Neural cell (in vitro differentiated cells): Measurements from ENCODE around the gene IL36B. TPM values are rescaled to one million over a fixed set of nuclear protein-coding genes. Genes with fewer than 3 reads are reported as not detected.

Experiments used
- H2AFZ ChIP-seq: fragments of 200-600, 300-800 bp; sonication (generic), shearing (Covaris generic); 2 replicates; pipeline ENCODE4 v1.6.0; 2014; ENCODE audit warnings: low read depth, mild to moderate bottlenecking, antibody characterized with exemption, low read length, moderate library complexity
- H3F3A ChIP-seq: fragments of 200-600 bp; shearing (Covaris generic); 2 replicates; pipeline ENCODE4 v1.6.1; 2016; ENCODE audit warnings: mild to moderate bottlenecking, moderate library complexity, mixed read lengths, antibody characterized with exemption, low read length; ENCODE audit not compliant: insufficient read depth, poor library complexity, severe bottlenecking
- H3K27ac ChIP-seq: fragments of 200-600, 300-800 bp; sonication (generic), shearing (Covaris generic); 2 replicates; pipeline ENCODE4 v1.5.1; 2014; ENCODE audit warnings: mild to moderate bottlenecking, low read length, moderate library complexity
- H3K27me3 ChIP-seq: fragments of 300-800, 200-600 bp; sonication (generic), shearing (Covaris generic); 2 replicates; pipeline ENCODE4 v1.6.0; 2014; ENCODE audit warnings: mild to moderate bottlenecking, low read depth, low read length, moderate library complexity; ENCODE audit not compliant: insufficient read depth
- H3K36me3 ChIP-seq: fragments of 300-800, 200-600 bp; sonication (generic), shearing (Covaris generic); 2 replicates; pipeline ENCODE4 v1.5.1; 2014; ENCODE audit warnings: mild to moderate bottlenecking, antibody characterized with exemption, low read length, moderate library complexity; ENCODE audit not compliant: insufficient read depth
- H3K4me2 ChIP-seq: fragments of 300-800, 200-600 bp; sonication (generic), shearing (Covaris generic); 2 replicates; pipeline ENCODE4 v1.6.0; 2014; ENCODE audit warnings: mild to moderate bottlenecking, low read length
- H3K4me3 ChIP-seq: fragments of 300-800, 200-600 bp; sonication (generic), shearing (Covaris generic); 2 replicates; pipeline ENCODE4 v1.5.1; 2014; ENCODE audit warnings: mild to moderate bottlenecking, low read length, moderate library complexity
- H3K79me2 ChIP-seq: fragments of 200-600 bp; shearing (Covaris generic); replicated peaks from 2 replicates; pipeline ENCODE4 v1.6.0; 2014; ENCODE audit warnings: mild to moderate bottlenecking, low read length, moderate library complexity; ENCODE audit not compliant: insufficient read depth
- H3K9ac ChIP-seq: fragments of 300-800, 200-600 bp; sonication (generic), shearing (Covaris generic); 2 replicates; pipeline ENCODE4 v1.6.1; 2016; ENCODE audit warnings: mild to moderate bottlenecking, low read length, mixed read lengths
- H3K9me2 ChIP-seq: fragments of 200-600 bp; shearing (Covaris generic); 2 replicates; pipeline ENCODE4 v1.6.1; 2016; ENCODE audit warnings: mild to moderate bottlenecking, low read length, mixed read lengths; ENCODE audit not compliant: insufficient read depth
- H3K9me3 ChIP-seq: fragments of 200-600, 300-800 bp; sonication (generic), shearing (Covaris generic); 2 replicates; pipeline ENCODE4 v1.6.1; 2016; ENCODE audit warnings: mild to moderate bottlenecking, mixed run types, low read length, moderate library complexity, mixed read lengths
- H4K20me1 ChIP-seq: fragments of 200-600 bp; shearing (Covaris generic); 2 replicates; pipeline ENCODE4 v1.6.1; 2016; ENCODE audit warnings: mild to moderate bottlenecking, mixed run types; ENCODE audit not compliant: insufficient read depth
- CTCF ChIP-seq: fragments of 450-650 bp; IDR thresholded peaks from 2 replicates; pipeline ENCODE4 v1.5.1; 2014; ENCODE audit warnings: antibody characterized with exemption, mild to moderate bottlenecking, moderate library complexity; ENCODE audit not compliant: poor library complexity, severe bottlenecking
- EP300 ChIP-seq: fragments of 450-650 bp; conservative IDR thresholded peaks from 2 replicates; pipeline ENCODE4 v1.6.1; 2014; ENCODE audit warnings: antibody characterized with exemption, mild to moderate bottlenecking, moderate library complexity; ENCODE audit not compliant: poor library complexity, severe bottlenecking
- EZH2 ChIP-seq: fragments of 200-600, 300-800 bp; shearing (Covaris generic), sonication (generic); IDR thresholded peaks from 2 replicates; pipeline ENCODE4 v1.6.1; 2014; ENCODE audit warnings: antibody characterized with exemption, low read length, borderline replicate concordance, mild to moderate bottlenecking; ENCODE audit not compliant: insufficient read depth, poor library complexity, severe bottlenecking
- POLR2AphosphoS5 ChIP-seq: IDR thresholded peaks from 2 replicates; pipeline ENCODE4 v1.6.1; 2012
- REST ChIP-seq: IDR thresholded peaks from 2 replicates; pipeline ENCODE4 v1.6.1; 2012; ENCODE audit warnings: borderline replicate concordance
- SMC3 ChIP-seq: fragments of 450-650 bp; conservative IDR thresholded peaks from 2 replicates; pipeline ENCODE4 v1.6.1; 2014; ENCODE audit warnings: antibody characterized with exemption, mild to moderate bottlenecking, moderate library complexity; ENCODE audit not compliant: poor library complexity
- TAF1 ChIP-seq: IDR thresholded peaks from 2 replicates; pipeline ENCODE4 v1.6.1; 2012; ENCODE audit warnings: low read depth
- polyA plus RNA-seq: library from polyadenylated mRNA; depleted of rRNA; stranded (reverse); fragments of >200 nt; gene quantifications from 2 replicates; pipeline ENCODE4 v1.2.3, GENCODE V29; 2014

The IL36B gene
- polyA plus RNA-seq, 1 donor from 2014 or later = not detected

GRCh38 chr2:113018509-113018908 is 34.2 kb downstream of the IL36B start:
- H3F3A ChIP-seq = no peaks in the 10 kb centered on the region
- H3K27me3 ChIP-seq = no peaks in the 10 kb centered on the region
- no peak overlapping the region for H3K4me3 ChIP-seq
- H3K9me3 ChIP-seq = no peaks in the 10 kb centered on the region
- H3K9me2 ChIP-seq = no peaks in the 10 kb centered on the region
- no peak overlapping the region for H2AFZ ChIP-seq
- H3K27ac ChIP-seq = no peak overlapping the region
- TF ChIP-seq EZH2 (no peak), SMC3 (no peak), TAF1 (no peak), EP300 (no peak), REST (no peak)
- no peaks in the 10 kb centered on the region for H3K79me2 ChIP-seq
- H3K4me2 ChIP-seq = no peak overlapping the region
- H4K20me1 ChIP-seq = no peaks in the 10 kb centered on the region
- H3K9ac ChIP-seq = no peak overlapping the region
- no peaks in the 10 kb centered on the region for H3K36me3 ChIP-seq

DNA sequence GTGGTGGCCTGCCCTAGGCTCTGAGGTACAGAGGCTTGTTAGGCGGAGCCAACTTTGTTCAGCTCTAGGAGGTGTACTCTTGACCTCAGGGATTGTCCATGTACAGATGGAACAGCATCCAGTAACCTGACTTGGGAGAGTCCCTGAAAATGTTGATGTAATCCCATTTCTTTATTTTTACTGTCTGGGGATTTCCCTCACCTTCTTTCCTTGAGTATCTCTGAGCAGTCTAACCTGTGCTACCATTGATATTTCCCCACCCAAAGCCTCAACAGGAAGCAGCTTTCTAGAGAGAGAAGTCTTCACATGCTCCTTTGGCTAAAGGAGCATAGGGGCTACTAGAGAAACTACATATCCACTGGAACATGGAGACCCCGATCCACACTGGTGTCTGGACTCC is 37.0 kb downstream of the IL36B start:
- TF ChIP-seq POLR2AphosphoS5 = no peak
- no peaks in the 10 kb centered on the region for H3F3A ChIP-seq
- H3K4me2 ChIP-seq = no peak overlapping the region
- H3K27ac ChIP-seq = no peak overlapping the region
- H4K20me1 ChIP-seq = no peaks in the 10 kb centered on the region
- no peak overlapping the region for H3K4me3 ChIP-seq
- no peaks in the 10 kb centered on the region for H3K36me3 ChIP-seq
- H3K79me2 ChIP-seq = no peaks in the 10 kb centered on the region
- H2AFZ ChIP-seq = no peak overlapping the region
- H3K9me3 ChIP-seq = no peaks in the 10 kb centered on the region
- no peaks in the 10 kb centered on the region for H3K27me3 ChIP-seq
- no peak overlapping the region for H3K9ac ChIP-seq
- H3K9me2 ChIP-seq = no peaks in the 10 kb centered on the region

GRCh38 chr2:113015042-113015441 is 37.6 kb downstream of the IL36B start:
- Histone ChIP-seq H3K27me3 (no peaks in the 10 kb centered on the region), H3K27ac (no peak overlapping the region)

More at GRCh38 chr2:113015042-113015441, 37.6 kb downstream of the IL36B start:
- no peak overlapping the region for H3K4me3 ChIP-seq
- no peak overlapping the region for H2AFZ ChIP-seq
- no peaks in the 10 kb centered on the region for H4K20me1 ChIP-seq
- no peaks in the 10 kb centered on the region for H3K79me2 ChIP-seq
- no peaks in the 10 kb centered on the region for H3K9me3 ChIP-seq
- H3F3A ChIP-seq = no peaks in the 10 kb centered on the region
- H3K4me2 ChIP-seq = no peak overlapping the region
- no peaks in the 10 kb centered on the region for H3K9me2 ChIP-seq
- TF ChIP-seq CTCF (no peak), EZH2 (no peak)
- H3K9ac ChIP-seq = no peak overlapping the region
- H3K36me3 ChIP-seq = no peaks in the 10 kb centered on the region
